Activated T-cell treated with anti-CD3 and anti-CD28 coated beads for 1 hour (primary cell): ENCODE results near the gene SSMEM1.
"Not testable (repeated sequence)": the region's sequence is repeated elsewhere in the genome, so short reads cannot be mapped to it uniquely, and the experiment has no call there.

Source experiments
- DNase-seq: peaks from one replicate; pipeline ENCODE4 v3.0.0-alpha.2; 2020; ENCODE audit warnings: low read depth

Gene SSMEM1

DNA sequence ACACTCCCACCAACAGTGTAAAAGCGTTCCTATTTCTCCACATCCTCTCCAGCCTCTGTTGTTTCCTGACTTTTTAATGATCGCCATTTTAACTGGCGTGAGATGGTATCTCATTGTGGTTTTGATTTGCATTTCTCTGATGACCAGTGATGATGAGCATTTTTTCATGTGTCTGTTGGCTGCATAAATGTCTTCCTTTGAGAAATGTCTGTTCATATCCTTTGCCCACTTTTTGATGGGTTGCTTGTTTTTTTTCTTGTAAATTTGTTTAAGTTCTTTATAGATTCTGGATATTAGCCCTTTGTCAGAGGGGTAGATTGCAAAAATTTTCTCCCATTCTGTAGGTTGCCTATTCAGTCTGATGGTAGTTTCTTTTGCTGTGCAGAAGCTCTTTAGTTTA lies 42.0 kb downstream of the SSMEM1 start:
- not testable (repeated sequence) for DNase-seq

DNA sequence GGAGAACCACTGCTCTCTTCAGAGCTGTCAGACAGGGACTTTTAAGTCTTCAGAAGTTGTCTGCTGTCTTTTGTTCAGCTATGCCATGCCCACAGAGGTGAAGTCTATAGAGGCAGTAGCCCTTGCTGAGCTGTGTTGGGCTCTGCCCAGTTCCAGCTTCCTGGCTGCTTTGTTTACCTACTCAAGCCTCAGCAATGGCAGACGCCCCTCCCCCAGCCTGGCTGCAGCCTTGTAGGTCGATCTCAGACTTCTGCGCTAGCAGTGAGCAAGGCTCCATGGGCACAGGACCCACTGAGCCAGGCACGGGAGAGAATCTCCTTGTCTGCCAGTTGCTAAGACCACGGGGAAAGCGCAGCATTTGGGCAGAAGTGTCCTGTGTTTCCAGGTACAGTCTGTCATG lies 46.9 kb downstream of the SSMEM1 start:
- DNase-seq: no peak

DNA sequence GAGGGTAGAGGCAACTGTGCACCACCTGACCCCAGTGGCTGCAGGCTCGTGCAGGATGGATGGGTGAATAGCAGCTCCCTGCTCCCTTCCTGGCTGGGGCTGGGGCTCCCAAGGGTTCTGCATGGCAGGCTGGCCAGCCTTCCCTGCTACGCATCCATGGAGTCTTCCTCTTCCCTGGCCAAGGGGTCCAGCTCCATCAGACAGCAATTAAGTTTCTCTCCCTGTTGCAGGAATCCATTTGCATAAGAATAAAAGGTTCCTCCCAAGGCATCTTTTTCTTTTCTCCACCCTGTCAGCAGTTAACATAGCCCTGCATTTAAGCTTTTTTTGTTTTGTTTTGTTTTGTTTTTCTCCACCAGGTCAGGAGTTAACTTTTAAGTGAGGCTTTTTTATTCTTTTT lies 49.0 kb downstream of the SSMEM1 start:
- DNase-seq: no peak

DNA sequence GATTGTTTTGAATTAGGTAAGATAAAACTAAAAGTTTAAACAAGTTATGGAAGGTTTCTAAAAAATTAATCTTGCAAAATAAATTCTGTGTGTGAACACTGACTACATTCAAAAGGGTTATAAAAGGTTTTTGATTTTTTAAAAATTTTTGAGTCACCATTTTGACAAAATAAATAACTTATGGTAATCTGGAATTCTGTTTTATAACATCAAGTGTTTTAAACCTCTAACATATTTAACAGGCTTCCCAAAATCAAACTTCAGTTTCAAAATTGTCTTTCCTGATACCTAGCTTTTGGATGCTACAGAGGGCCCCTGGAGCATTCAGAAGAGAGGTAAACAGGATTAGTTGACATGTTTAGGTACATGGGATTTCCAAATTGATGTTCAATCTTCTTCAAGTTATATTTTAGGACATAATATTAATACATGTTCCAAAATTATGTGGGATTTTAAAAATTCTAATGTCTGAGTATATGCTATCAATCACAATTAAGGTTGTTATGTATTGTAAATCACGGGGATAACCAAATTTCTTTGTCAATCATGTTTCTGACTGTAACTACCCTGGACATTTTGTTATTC lies 50.9 kb downstream of the SSMEM1 start:
- DNase-seq: no peak

DNA sequence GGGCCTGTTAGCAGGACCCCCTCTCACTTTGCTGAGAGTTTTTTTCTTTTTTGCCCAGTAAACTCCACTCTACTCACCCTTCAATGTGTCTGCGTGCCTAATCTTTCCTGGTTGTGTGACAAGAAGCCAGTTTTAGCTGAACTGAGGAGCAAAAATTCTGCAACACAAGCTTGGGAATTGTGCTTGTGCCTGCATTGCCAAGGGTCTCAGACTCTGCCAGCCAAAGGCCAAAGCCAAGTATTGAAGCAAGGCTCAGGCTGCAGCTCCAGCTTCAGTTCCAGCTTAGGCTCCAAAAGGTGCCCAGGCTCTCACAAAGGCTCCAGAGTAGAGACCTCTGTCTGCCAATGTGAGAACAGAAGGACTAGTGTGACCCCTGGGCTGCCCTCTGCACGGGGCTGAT lies 54.8 kb downstream of the SSMEM1 start:
- DNase-seq: no peak

DNA sequence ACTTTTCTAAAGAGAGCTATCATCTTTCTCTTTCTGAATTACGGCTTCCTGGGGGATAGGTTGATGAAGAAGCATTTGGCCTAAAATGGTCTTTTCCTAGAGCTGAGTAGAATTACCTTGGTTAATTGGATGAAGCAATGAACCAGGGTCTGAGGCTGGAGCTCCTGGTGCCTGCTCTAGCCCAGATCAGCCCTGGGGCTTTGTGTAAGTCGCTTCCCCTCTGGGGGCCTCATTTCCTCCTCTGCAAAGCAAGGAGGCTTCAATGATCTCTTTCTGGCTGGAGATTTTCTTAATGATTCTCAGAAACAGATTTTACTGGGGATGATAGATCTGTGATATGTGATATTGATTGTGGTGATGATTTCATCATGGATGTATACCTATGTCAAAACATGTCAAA lies 55.5 kb downstream of the SSMEM1 start:
- DNase-seq: no peak
